HG03066 (cell line): ENCODE measurements around the gene EXOC1.
A peak's percentile ranks its signal among the peaks of the same experiment; 100 is the strongest.
"Not testable (repeated sequence)": the region's sequence is repeated elsewhere in the genome, so short reads cannot be mapped to it uniquely, and the experiment has no call there.

Source experiments
- ATAC-seq: cut with Tn5 transposase; IDR thresholded peaks from one replicate; pipeline ENCODE4 v1.9.1; 2021; ENCODE audit warnings: low read depth; ENCODE audit not compliant: unreplicated experiment

Gene EXOC1, protein sequence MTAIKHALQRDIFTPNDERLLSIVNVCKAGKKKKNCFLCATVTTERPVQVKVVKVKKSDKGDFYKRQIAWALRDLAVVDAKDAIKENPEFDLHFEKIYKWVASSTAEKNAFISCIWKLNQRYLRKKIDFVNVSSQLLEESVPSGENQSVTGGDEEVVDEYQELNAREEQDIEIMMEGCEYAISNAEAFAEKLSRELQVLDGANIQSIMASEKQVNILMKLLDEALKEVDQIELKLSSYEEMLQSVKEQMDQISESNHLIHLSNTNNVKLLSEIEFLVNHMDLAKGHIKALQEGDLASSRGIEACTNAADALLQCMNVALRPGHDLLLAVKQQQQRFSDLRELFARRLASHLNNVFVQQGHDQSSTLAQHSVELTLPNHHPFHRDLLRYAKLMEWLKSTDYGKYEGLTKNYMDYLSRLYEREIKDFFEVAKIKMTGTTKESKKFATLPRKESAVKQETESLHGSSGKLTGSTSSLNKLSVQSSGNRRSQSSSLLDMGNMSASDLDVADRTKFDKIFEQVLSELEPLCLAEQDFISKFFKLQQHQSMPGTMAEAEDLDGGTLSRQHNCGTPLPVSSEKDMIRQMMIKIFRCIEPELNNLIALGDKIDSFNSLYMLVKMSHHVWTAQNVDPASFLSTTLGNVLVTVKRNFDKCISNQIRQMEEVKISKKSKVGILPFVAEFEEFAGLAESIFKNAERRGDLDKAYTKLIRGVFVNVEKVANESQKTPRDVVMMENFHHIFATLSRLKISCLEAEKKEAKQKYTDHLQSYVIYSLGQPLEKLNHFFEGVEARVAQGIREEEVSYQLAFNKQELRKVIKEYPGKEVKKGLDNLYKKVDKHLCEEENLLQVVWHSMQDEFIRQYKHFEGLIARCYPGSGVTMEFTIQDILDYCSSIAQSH

DNA sequence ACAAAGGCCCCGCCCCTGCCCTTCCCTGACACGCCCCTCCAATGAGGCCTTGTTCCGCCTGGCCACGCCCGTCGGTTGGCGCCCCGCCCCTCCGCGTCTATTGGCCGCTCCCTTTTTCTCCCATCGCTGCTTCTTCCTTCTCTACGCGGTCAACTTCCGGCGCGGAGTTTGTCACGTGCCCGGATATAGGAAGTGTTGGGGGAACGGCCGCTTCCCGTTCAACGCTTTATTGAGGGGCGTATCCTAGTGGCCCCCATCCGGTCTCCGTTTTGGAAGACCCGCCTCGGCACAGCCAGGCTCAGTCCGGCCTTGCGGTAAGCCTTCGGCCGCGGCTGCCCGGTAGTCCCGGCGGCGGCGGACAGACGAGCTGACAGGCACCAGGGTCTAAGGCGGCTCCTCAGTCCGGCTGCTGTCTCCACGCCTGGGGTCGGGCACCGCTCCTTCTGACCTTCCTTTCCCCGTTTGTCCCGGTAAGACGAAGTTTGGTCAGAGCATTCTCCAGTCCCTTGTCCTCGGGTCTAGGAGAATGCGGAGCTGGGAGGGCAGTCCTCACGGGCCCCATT is at the start of gene EXOC1:
Gene EXOC1 (plus strand): TSS at position 165 of the 563 bp plus-strand sequence. CDS start 4,676 bp downstream, outside the sequence.
- ATAC-seq, result peak; percentile 98

DNA sequence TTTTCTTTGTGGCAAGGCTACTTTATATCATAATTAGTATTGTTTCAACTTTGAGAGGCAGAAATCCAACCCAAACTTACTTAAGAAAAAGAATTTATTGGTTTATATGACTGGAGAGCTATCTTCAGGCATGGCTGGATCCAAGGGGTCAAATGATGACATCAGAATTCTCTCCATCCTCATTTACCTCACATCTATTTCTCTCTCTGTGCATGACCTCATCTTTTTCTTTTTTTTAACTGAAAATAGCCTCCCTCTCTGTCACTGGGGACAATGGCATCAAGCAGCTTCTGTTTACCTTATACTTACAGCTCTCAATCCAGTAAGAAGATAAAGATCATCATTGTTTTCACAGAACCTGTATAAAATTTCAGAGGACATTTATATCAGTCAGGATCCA is 45.9 kb upstream of the EXOC1 start:
- no peak for ATAC-seq

GRCh38 chr4:55808186-55808585 is 45.3 kb upstream of the EXOC1 start:
- no peak for ATAC-seq

DNA sequence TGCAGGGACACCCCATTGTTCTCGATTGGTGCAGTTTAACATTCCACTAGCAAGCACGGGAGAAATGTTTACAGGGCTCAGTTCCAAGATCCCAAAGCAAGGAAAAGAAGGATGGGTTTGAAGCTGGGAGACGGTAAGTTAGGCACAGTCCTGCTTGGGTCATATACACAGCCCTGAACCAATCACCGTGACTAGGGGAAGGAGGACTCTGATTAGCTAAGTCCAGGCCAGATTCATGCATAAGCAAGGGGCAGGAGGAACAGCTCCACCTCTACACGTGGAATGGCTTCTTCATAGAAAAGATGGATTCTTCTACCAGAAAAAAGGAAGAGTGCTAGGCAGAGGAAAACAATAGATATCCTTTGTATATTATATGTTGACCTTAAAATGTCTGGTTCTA is 44.8 kb upstream of the EXOC1 start:
- ATAC-seq, result no peak

DNA sequence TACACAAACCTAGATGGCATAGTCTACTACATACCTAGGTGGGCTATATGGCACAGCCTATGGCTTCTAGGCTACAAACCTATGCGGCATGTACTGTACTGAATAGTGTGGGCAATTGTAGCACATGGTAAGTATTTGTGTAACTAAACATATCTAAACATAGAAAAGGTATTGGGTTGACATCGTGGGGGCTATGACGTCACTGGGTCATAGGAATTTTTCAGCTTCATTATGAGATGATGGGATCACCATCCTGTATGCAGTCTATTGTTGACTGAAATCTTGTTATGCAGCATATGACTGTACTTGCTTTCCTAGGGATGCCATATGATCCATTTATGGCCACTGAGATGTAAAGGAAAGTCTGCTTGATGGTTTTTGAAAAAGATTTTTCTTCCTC is 35.8 kb upstream of the EXOC1 start:
- ATAC-seq, result no peak

- ATAC-seq, result no peak
These were observed 33.8 kb upstream of the EXOC1 start, which contains the start of gene EXOC1L for GRCh38 chr4:55819634-55820033. Gene EXOC1L (plus strand): TSS chr4:55819790. CDS start chr4:55820027, 237 bp downstream.

DNA sequence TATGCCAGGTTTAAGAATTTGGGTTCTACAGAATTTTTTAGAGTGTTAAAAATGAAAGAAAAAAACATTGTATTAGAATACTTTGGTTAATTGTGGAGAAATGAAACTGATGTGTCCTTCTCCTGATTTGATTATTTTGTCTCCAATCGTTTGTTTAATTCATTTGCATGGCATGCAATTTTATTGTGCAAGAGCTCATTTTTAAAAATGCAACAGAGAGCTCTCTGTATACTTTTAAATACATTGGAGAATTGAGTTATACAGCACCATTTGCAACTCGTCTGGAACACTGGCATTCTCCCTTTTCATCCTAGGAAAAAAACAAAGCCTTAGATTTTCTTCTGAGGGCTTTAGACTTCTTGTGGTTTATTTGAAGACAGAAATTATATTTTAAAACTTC is 33.2 kb upstream of the EXOC1 start:
- ATAC-seq, result no peak

GRCh38 chr4:55822329-55822728 is 31.1 kb upstream of the EXOC1 start:
- ATAC-seq, result no peak

DNA sequence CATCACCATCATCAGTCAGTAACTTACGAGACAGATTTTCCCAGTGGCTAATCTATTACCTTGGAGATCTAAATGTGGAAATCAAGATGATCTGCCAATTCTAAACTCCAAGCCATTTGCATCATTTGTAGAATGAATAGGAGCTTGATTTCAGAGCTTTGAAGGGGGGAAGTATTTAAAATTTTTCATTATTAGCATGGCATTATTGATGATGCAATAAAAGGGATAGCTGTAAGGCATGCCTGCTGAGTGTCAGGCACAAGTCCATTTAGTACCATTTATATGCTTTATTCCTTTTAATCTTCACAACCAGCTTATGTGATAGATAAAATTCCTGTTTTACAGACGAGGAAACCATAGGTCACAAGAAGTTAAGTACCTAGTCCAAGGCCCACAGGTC is 28.6 kb upstream of the EXOC1 start:
- no peak for ATAC-seq

DNA sequence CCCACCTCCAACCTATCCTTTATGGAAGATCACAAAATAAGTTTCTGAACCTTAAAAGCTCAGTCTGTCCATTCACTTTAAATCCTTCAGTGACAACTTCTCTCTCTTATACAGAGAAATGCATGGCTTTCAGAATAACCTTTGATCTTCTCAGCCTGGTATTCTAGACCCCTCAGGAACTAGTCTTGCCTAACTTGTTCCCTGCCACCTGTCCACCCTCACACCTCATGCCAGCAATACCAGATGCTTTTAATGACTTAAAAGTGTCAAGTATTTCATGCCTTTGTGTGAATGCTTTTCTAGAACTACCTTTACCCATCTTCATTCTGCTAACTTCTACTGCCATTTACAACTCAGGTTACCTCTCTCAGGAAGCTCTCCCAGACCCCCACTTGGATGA is 26.5 kb upstream of the EXOC1 start:
- ATAC-seq, result no peak

DNA sequence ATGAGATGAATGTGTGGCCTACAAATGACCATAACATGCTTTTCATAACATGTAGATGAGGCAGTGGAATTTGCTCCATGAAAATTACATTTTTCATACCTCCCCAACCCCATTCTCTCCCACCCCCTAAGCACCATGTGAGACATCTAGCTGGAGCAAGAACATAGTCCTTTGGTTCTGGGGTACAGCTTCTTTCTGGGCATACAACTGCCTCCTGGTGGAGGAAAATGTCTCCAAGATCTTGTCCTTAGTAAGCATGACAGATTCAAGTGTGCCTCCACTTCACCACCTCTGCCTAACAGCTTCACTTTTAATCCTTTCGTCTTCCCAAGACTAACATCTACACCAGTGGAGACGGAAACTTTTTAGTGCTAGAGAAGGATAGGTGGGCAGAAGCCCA is 25.9 kb upstream of the EXOC1 start:
- ATAC-seq, result no peak

- ATAC-seq, result no peak
These were observed 23.4 kb upstream of the EXOC1 start for GRCh38 chr4:55830048-55830447.

DNA sequence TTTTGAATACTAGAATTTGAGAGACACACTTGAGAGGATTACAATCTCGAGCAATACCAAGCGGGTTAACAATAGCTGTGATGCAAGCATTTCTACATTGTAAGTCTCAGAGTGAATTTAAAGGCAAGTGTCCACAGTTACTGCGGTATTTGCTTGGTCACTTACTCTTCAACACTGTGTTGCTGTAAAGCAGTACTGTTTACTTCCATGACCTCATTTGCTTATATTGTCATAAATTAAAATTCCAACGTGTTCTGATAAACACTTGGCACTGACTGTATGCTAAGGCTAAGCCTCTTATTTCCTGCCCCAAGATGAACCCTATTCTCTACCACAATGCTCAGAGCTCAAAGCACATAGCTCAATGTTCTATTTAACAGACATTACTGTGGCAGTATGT is 22.7 kb upstream of the EXOC1 start:
- no peak for ATAC-seq

GRCh38 chr4:55834086-55834795 is 19.2 kb upstream of the EXOC1 start:
- ATAC-seq, result no peak

GRCh38 chr4:55837903-55838302 is 15.5 kb upstream of the EXOC1 start:
- ATAC-seq, result no peak

DNA sequence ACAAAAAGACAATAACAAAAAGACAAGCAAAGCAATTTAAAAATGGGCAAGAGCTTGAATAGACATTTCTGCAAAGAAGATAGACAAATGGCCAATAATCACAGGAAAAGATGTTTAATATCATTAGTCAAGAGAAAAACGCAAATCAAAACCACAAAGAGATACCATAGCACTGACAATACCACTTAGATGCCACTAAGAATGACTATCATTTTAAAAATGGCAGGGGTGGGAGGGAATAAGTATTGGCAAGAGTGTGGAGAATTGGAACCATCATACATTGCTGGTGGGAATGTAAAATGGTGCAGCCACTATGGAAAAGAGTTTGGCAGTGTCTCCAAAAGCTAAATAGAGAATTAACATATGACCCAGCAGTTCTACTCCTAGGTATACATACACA is 15.1 kb upstream of the EXOC1 start:
- ATAC-seq, result no peak

DNA sequence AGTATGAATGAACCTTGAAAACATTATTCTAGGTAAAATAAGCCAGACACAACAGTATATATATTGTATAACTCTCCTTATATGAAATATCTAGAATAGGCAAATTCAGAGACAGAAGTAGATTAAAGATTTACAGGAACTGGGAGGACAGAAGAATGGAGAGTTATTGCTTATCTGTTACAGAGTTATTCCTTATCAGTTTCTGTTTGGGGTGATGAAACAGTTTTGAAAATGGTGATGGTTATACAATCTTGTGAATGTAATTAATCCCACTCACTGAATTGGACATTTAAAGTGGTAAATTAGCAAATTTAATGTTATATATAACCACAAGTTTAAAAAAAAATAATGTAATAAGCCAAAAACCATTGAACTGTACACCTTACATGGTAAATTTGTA is 14.5 kb upstream of the EXOC1 start:
- no peak for ATAC-seq

DNA sequence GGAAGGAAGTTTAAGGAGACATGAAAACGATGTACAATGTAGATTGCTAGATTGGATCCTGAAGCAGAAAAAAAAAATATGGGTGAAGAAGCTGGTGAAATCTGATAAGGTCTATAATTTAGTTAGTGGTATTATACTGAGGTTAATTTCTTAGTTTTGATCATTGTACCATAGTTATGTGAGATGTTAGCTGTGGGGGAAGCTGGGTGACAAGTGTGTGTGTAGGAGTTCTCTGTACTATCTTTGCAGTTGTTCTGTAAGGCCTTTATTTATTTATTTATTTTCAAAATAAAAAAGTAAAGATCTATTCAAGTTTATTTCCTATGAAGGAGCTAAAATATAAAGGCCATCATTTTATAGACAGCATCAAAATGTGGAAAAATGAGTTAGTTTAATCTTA is 12.5 kb upstream of the EXOC1 start:
- ATAC-seq, result no peak

DNA sequence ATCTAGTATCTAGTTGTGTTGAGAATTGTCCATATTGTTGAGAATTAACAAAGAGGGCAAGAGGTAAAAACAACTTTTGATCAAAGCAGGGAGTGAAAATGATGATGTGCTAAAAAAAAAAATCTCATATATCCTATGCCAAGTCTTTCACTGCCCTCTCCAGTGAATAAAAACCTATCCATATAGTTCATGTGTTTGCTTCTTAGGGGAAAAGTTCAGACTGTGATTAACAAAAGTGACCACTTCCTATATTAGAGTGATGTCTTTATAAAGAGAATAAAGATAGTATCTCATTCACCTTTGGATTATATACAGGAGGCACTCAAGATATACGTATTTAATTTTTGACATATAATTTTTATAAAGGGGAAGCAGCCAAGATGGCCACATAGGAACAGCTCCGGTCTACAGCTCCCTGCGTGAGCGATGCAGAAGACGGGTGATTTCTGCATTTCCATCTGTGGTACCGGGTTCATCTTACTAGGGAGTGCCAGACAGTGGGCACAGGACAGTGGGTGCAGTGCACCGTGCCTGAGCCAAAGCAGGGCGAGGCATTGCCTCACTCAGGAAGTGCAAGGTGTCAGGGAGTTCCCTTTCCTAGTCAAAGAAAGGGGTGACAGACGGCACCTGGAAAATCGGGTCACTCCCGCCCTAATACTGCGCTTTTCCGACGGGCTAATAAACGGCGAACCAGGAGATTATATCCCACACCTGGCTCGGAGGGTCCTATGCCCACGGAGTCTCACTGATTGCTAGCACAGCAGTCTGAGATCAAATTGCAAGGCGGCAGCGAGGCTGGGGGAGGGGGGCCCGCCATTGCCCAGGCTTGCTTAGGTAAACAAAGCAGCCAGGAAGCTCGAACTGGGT is 11.8 kb upstream of the EXOC1 start:
- ATAC-seq, result not testable (repeated sequence)

GRCh38 chr4:55842312-55842711 is 11.1 kb upstream of the EXOC1 start:
- ATAC-seq, result not testable (repeated sequence)
